Measurements from ENCODE around the gene BRD9.
"Not testable (repeated sequence)": the region's sequence is repeated elsewhere in the genome, so short reads cannot be mapped to it uniquely, and the experiment has no call there.

DNA sequence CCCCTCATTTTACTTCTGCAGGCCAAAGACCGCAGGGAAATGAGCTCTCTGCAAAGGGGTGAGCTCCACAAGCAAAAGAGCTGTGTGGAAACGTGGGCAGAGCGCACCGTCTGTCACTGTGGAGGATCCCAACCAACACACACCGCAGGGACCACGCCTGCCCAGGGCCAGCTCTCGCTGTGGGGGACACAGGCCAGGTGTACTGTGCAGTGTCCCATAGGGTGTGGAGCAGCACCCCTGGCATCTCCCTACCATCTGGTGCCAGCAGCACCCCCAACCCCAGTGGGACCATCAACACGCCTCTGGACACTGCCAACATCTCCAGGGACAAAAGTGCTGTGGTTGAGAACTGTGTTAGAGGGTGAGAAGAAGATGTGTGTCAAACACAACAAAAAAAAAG is 13.9 kb downstream of the BRD9 start:
- not testable (repeated sequence) for TF ChIP-seq POLR2A (IDR thresholded peaks at IDR 0.05; ENCODE audit: low read depth); POLR2AphosphoS5 (IDR thresholded peaks at IDR 0.05)
- TF ChIP-seq, protein P1, sequence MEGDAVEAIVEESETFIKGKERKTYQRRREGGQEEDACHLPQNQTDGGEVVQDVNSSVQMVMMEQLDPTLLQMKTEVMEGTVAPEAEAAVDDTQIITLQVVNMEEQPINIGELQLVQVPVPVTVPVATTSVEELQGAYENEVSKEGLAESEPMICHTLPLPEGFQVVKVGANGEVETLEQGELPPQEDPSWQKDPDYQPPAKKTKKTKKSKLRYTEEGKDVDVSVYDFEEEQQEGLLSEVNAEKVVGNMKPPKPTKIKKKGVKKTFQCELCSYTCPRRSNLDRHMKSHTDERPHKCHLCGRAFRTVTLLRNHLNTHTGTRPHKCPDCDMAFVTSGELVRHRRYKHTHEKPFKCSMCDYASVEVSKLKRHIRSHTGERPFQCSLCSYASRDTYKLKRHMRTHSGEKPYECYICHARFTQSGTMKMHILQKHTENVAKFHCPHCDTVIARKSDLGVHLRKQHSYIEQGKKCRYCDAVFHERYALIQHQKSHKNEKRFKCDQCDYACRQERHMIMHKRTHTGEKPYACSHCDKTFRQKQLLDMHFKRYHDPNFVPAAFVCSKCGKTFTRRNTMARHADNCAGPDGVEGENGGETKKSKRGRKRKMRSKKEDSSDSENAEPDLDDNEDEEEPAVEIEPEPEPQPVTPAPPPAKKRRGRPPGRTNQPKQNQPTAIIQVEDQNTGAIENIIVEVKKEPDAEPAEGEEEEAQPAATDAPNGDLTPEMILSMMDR (IDR thresholded peaks at IDR 0.05): not testable (repeated sequence)

Measured in esophagus muscularis mucosa (tissue), 3 donors.